Stimulated activated CD4-positive, alpha-beta T cell treated with anti-CD3 and anti-CD28 coated beads, Interleukin-4, amount 100 ng/mL, for 48 hours (primary cell): Measurements from ENCODE around the gene ADD3.

Experiments
- DNase-seq, 2 donors: peaks; one replicate each; pipeline ENCODE4 v3.0.0-alpha.2; 2020; ENCODE audit warnings: low read depth in 2 of 2

The ADD3 gene

DNA sequence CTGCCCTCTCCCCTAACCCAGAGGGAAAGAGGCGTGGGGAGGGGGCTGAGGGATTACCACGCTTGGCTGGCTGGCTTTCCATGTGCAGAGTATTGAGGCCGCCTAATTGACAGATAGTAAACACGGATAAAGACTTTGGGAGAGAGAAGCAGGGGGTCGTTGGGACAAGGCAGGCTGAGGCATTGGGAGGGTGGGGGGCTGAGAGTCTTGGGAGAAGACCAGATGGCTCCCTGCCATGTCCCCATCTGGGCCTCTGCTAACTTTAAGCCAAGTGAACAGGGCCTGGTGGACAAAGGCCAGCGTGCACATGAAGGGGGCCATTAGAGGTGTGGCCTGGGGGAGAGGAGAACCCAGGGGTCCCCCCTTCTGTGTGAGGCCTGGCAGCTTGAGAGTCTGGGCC lies 144.2 kb downstream of the ADD3 start:
- DNase-seq, result no peak

DNA sequence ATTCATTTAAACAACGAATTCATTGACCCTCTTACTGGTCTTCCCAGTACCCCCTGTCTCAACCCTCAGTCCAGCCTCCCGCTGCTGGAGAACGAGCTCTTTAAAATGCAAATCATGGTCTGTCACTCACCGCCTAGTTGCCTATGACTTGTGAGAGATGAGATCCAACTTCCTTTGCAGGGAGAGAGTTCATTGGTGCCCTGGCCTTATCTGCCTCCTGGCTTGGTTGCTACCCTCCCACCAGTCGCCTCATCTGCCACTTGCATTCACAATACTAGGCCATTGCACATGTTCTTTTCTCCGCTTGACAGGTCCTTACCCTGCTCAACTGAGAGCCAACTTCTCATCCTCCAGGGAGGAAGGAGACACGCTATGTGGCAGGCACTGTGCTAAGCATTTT lies 145.6 kb downstream of the ADD3 start:
- DNase-seq, result no peak

DNA sequence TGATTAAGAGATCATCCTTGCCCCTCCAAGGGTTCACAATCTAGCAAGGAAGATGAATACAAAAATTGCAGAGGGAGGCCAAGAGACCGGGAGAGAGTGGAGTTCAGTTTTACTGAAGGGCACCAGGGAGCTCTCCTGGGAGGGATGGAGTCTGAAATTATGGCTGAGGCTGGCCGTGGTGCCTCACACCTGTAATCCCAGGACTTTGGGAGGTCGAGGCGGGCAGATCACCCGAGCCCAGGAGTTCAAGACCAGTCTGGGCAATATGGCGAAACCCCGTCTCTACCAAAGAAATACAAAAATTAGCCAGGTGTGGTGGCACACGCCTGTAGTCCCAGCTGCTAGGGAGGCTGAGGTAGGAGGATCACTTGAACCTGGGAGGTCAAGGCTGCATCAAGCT lies 148.3 kb downstream of the ADD3 start:
- no peak for DNase-seq

DNA sequence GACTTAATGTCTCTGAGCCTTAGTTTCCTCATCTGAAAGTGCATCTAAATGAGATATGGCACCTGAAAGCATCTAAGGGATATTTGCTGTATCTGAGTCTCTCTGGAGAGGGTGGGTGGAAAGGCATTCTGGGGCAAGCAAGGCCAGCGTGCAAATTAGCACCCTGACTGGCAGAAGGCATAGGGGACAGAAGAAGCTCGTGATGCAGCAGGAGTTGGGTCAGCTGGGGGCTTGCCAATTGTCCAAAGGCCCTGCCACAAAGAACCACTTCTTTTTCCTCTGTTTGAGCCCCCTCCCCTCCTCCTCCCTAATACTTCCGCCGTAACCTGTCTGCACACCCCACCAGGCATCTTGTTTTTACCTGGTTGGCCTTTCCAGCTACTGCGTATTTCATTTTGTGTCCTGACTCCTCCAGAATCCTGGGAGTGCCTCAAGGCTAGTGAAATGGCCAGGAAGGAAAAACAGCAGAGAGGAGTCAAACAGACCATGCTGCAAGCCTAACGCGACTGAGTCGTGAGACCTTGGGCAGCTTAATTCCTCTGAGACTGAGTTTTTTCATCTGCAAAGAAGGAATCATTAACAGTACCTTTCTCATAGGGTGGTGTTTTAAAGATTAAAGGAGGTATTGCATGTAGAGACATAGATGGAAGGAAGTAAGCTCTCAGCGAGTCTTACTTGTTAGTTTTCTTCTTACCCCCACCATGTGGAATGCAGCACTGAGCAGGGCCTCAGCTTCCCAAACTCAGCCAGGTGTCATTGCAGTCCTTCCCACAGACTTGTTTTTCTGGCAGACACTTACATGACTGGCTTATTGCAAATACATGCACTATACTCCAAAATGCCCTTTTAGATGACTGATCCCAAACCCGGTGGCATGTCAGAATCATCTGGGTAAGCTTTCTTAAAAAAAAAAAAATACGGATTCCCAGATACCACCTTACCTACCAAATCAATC lies 150.5 kb downstream of the ADD3 start:
- DNase-seq, result no peak

DNA sequence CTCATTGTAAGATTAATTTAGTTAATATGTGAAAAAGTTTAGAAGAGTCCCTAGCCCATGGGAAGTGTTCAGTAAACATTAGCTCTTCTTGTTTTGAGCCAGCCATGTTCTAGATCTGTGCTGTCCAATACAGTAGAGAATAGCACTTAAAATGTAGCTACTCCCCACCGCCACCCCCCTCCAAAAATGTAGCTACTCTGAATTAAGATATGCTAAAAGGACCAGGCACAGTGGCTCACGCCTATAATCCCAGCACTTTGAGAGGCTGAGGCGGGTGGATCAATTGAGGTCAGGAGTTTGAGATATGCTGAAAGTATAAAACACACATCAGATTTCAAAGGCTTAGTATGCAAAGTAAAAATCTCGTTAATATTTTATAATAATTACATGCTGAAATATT lies 152.3 kb downstream of the ADD3 start:
- no peak for DNase-seq

DNA sequence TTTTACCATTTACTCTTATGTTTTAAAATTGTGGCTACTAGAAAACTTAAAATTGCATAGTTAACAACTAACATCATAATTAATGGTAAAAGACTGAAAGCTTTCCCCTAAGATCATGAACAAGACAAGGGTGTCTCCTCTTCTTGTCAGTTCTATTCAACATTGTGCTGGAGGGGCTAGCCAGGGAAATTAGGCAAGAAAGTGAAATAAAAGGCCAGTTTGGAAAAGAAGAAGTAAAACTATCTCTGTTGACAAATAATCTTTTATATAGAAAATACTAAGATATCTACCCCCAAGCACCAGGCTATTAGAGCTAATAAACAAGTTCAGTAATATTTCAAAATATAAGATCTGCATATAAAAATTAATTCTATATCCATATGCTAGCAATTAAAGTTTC lies 152.7 kb downstream of the ADD3 start:
- no peak for DNase-seq

DNA sequence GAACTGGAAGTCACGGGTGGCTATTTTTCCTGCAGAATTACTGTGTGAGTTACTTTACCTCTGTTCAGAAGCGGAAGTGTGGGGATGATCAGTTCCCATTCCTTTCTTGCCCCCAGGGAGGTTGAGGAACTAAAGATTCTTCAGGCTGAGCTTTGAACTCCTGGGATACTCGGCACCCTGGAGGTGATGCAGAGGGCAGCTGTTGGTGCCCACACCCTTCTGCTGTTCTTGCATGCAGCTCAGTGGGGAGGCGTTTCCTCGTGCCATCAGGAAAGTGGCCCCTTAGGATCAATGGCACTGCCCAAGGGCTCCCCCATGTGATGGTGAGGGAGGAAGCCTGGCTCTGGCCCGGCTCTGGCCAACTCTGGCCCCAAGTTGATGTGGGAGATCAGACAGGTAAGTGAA lies 155.0 kb downstream of the ADD3 start:
- DNase-seq, result no peak

DNA sequence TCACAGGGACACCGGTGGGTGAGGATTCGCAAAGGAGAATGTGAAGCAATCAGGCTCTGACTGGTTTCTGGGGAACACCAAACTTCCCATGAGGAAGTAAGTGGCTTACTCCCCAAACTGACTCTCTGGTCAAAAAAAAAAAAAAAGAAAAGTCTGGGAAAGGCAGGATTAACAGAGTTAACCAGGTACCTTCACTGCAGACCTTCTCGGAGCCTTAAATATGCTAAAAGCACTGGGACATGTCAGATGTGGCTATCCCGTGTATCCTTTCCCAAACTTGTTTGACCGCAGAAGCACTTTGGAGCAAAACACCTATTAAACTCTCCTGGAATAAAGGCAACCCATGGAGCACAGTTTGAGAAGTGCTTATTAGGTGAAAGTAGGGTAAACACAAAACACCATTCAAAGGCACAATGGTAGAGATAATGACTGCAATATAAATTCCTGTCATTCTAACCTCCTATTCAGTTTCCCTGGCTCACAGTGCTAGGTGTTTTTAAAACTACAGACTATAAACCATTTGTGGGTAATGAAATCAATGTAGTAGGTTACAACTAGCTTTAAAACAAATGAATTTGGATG lies 155.5 kb downstream of the ADD3 start:
- DNase-seq, result no peak

DNA sequence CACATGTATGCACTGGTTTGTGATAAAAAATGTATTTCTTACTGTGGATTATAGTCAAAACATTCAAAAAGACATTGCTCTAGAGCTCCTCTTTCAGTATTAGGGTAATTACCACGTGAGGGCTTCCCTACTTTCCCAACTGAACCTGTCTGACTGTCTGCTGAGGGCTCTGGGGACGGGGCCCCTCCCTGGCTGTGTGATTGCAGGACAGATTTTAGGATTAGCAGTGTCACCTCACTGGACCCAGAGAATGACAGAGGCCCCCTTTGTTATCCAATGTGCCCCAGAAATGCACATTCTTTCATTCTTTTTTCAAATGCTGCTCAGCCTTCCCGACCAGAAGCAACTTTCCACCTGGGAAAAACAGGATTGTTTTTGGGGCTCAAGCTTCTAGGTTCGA lies 156.1 kb downstream of the ADD3 start:
- DNase-seq, result no peak

DNA sequence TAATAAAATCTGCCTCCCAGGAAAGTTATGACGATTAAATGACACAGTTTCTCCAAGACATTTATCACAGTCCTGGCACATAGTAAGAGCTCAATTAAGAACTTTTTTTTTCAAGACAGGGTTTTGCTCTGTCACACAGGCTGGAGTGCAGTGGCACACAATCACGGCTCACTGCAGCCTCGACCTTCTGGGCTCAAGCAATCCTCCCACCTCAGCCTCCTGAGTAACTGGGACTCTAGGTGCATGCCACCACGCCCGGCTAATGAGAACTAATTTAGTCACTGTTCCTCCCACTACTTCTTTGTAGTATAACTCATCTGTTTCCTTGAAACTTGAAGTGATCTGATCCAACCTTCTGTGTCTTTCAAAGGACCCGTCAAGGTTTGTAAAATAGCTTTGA lies 157.5 kb downstream of the ADD3 start:
- DNase-seq, result peak in 1 of 2 donors; percentile 28

DNA sequence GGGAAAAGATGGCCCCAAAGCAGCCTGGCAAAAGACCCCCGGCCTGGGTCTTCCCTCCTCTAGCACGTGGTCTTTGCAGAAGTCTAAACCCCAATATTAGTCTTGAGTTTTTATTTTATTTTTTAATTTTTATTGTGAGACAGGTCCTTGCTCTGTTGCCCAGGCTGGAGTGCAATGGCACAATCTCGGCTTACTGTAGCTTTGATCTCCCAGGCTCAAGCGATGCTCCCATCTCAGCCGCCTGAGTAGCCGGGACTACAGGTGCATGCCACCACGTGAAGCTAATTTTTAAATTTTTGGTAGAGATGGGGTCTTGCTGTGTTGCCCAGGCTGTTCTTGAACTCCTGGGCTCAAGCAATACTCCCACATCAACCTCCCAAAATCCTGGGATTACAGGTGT lies 159.4 kb downstream of the ADD3 start:
- DNase-seq, result no peak

DNA sequence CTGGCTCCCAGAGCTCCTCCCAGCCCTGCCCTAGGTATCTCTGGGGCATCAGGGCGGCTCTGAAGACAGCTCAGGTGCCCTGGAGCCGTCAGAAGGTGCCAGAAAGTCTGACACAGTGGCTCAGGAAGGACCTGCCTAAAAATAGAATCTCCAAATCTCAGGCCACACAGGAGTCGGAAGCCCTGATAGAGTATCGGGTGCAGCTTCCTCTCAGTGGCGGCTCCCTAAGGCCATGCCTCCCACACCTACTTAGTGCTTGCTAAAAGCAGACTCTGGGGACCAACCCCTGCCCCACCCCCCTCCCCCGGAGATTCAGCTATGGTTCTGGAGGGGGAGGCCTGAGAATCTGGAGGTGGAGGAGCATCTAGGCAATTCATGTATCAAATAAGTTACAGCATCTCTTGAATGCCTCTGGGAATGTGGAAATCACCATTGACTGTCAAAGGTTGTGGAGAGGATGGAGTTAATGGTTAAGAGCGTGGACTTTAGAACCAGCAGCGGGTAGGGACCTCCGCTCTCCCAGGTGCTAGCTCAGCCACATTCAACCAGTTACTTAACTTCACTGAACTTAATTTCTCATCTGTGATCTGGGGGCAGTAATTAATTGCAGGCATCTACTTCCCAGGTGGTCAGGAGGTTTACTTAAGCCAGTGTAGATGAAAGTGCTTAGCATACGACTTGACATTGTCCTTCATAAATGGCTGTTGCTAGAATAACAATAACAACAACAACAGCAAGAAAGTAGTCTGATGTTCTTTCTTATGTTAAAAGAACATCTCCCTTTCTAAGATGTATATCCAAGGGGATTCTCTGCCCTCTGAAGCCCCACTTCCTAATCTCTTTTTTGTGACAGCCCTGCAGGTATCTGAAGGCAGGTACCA lies 161.1 kb downstream of the ADD3 start:
- DNase-seq, result no peak

DNA sequence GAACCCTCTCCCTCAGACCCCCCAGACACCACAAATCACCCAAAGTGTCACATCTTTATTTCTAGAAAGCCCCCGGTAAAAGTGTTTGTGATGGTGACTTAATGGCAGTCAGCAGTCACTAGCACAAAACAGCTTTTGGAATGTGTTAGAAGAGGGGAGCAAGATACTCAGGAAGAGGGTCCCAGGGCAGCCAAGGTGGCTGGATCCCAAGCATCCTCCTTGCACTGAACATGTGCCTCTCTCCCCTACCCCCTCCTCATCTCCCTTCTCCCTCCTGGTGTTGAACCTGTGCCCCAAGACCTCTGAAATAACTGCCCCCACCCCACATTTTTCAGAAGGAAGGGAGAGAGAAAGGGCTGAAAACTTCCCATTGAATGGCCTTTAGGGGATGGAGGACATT lies 161.8 kb downstream of the ADD3 start:
- DNase-seq, result no peak

DNA sequence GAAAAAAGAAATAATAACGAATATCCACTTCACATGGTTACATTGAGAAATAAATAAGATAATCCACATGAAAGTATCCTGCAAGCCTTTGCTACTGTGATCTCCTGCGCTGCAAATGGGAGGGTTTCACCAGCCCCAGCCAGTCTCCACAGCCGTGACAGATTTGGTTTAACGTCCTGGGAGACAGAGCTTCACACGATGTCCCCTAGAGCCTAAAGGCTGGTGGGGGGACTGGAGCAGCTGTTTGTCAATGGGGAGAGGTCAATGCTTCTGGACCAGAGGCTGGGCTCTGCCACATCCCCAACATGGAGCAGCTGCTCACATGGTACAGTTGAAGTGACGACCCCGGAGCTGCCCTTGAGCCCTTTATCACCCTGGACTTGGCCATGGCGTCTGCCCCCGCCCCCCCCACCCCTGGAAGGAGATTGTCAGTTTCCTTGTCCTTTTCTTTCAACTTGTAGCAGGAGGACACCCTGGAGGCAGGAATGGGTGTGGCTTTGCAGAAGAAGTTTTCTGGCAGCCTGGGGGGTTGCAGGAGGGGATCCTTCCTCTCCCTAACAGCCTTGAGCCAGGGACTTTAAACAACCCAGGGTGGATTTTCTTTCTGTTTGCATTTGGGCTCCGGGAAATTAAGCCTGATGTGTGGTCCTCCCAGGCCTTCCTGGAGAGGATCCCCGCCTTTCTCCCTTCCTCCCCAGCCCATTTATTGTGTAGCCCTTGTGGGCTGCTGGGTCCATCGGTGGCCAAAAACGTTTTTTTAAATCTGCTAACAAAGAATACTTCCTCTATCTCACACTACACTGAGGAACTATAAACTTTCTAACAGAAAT lies 162.6 kb downstream of the ADD3 start:
- no peak for DNase-seq

DNA sequence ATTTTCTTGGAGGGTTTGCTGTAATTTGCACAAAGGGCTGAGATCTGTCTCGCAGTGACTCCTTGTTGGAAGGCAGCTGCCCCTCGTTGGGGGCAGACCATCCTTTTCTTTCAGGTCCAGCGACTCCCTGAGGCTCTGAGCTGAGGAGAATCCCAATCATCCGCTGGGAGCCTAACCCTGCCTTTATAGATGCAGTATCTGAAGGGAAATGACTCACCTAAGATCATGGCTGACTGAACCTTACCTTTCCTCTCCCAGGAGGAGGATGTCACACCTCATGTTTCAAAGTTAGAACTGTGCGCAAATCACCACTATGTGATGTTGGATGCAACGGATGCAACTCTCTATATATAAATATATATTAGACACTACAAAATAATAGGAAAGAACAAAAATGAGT lies 163.2 kb downstream of the ADD3 start:
- DNase-seq, result no peak

DNA sequence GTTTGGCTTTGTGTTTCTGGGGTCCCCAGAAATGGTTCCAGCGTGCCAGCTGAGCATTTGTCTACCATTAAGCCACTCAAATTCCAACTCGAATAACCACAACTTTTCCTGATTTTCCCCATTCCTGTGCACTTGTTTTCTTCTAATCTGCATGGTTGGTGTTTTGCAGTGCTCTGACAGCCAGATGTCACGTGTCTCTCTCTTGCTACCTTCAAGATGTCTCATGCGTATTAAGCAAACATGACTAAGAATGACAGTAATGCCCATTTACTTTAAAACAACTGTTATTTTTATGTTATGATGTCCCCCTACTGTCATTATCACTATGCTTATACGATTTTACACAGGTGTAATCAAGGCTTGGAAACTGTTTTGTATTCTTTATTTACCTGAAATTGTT lies 164.4 kb downstream of the ADD3 start:
- no peak for DNase-seq

DNA sequence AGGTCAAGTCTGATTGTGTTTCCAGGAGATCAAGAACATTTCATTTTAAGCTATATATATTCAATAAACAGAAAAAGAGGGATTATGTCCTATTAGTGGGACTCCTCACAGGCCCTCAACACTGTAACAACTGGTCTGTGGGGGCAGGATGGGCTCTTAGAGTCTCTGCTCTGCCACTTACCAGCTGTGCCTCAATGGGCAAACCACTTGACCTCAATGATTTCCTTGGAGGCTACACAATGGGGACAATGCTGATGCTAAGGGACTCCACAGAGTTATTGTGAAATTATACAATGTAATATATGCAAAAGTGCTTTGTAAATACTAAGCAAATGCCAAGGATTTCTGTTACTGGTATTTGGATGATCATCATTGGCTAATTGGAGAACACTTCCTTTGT lies 166.4 kb downstream of the ADD3 start:
- no peak for DNase-seq

DNA sequence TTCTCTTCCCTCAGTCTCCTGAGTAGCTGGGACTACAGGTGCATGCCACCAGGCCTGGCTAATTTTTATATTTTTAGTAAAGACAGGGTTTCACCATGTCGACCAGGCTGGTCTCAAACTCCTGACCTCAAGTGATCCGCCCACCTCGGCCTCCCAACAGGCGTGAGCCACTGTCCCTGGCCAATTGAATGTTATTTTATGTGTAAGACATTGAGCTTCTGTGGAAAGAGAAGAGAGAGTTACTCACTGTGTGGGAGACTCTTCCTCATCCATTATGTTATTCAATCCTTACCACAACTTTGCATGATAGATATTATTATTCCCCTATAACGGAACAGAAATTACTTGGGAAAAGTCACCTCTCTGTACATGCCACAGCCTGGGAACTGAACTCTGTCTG lies 167.0 kb downstream of the ADD3 start:
- DNase-seq, result no peak

DNA sequence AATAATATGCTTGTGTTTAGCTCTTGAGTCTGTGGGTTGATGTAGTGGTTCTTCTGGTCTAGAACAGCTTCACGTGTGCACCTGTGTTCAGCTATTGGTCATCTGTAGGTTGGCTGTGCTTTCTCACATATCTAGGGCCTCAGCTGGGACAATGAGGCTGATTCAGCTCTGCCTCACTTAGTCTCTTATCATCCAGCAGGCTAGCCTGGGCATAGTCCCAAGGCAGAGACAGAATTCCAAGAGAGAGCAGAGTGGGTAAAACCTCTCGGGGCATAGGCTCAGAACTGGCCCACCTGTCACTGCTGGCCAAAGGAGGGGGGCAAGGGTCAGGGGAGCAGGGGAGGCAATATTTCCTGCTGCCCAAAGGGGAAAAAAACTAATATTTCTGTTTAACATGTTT lies 167.6 kb downstream of the ADD3 start:
- no peak for DNase-seq

DNA sequence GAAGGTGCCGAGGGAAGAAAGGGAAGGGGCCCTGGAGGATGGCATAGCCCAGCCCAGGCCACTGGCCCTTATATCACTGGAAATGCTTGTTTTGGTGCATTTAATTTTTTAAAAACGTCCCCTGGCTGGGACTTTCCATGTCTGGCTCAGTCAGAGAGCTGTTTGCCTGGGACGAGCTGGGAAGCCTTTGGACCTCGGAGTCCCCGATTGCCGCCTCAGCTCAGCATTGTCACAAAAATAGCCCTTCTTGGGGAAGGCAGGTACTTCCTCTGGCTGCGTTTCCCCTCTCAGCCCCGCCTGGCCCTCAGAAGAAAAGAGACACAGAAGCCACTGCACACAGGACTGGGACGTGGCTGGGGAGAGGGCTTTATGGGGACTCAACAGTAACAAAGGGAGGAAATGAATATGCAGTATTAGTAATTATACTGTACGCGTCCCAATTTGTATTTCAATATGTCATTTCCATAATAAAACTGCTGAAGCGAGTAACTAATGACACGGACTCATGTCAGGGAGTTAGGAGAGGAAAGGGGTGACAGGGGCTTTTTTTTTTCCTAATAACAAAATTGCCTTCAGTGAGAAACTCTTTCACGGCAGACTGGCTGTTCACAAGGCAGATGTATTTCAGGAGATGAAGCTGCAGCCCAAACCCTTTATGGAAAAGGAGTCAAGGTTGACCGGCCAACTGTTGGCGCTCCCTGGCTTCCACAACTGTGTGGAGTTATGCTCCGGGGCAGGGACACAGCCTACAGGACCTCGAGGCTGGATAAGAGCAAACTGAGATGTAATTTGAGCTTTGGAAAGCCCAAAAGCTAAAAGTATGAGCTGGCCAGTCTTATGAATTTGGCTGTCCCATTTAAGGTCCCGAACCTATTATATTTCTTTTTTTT lies 168.6 kb downstream of the ADD3 start:
- no peak for DNase-seq

DNA sequence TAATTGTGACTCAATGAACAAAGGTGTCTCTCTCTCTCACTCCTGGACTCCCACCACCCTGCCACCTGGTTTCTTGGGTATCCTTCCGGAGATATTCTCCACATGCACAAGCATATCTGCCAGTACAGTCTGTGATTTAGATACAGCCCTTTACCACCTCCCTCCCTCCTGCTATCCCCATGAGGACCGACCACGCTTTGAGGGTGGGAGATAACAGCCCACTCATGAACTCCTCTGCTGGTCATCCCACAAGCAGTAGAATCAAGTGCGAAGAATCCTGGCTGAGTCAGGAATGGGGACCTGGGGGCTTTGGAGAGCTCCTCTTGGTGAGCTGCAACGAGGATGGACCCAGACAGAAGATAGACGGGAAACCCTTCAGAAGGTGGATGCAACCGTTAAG lies 171.4 kb downstream of the ADD3 start:
- no peak for DNase-seq
